ENCODE measurements around the gene F2RL3.
A peak's percentile ranks its signal among the peaks of the same experiment; 100 is the strongest.

Gene F2RL3

GRCh38 chr19:16875584-16876555 is 12.9 kb upstream of the F2RL3 start:
- H4K20me1 ChIP-seq (ENCODE audit: insufficient read depth, low read length), result no peaks in the 10 kb centered on the region
- 0 out of 2 replicates have a peak, but pooled peaks cover under 1% of the 10 kb centered on the region for H3K9me3 ChIP-seq (ENCODE audit: low read length)
- no peaks in the 10 kb centered on the region for H3K79me2 ChIP-seq (ENCODE audit: insufficient read depth, low read length)
- peaks cover 70% of the 10 kb centered on the region for H3K36me3 ChIP-seq (ENCODE audit: insufficient read depth, low read length)
- H2AFZ ChIP-seq (ENCODE audit: low read length), result no peak overlapping the region
- H3K4me1 ChIP-seq (ENCODE audit: insufficient read depth, low read length, severe bottlenecking), result no peaks in the 10 kb centered on the region
- H3K9me2 ChIP-seq (ENCODE audit: low read depth, low read length), result no peaks in the 10 kb centered on the region
- peak overlapping the region; percentile 41 for H3K27ac ChIP-seq (ENCODE audit: low read depth, low read length, poor library complexity, severe bottlenecking)
- no peak overlapping the region for H3K4me2 ChIP-seq (ENCODE audit: low read length)
- H3K4me3 ChIP-seq (ENCODE audit: low read depth, low read length, poor library complexity, severe bottlenecking), result no peak overlapping the region
- H3K9ac ChIP-seq (ENCODE audit: low read length), result no peak overlapping the region
- no peaks in the 10 kb centered on the region for H3F3A ChIP-seq (ENCODE audit: insufficient read depth, low read length)
- no peaks in the 10 kb centered on the region for H3K27me3 ChIP-seq (ENCODE audit: insufficient read depth, low read length)
- no peak for TF ChIP-seq EZH2 (IDR thresholded peaks at IDR 0.05; ENCODE audit: borderline replicate concordance, low read length)
- TF ChIP-seq CTCF (IDR thresholded peaks at IDR 0.05; ENCODE audit: low read length), result no peak

DNA sequence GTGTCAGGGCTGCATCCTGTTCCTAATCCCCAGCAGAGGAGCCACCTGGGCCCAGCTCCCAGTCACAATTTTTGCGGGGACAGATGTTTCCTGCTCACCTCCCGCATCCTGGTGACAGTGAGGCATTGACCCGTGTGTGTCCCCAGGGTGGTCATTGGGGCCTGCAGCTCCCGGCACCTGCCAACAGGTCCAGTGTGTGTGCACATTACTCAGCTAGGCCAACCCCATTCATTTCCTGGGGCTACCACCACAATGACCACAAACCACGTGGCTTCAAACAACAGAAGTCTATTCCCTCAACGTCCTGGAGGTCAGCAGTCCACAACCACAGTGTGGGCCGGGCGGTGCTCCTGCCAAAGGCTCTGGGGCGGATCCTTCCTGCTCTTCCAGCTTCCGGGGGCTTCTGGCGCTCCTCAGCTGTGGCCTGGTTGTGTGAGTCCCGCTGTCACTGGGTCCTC is 11.9 kb upstream of the F2RL3 start:
- Histone ChIP-seq H3K9me3 (ENCODE audit: low read length) (peaks cover 11% of the 10 kb centered on the region; the same call in 1 of the 2 replicates), H3K9ac (ENCODE audit: low read length) (no peak overlapping the region), H3K4me2 (ENCODE audit: low read length) (no peak overlapping the region), H3K36me3 (ENCODE audit: insufficient read depth, low read length) (peaks cover 61% of the 10 kb centered on the region), H4K20me1 (ENCODE audit: insufficient read depth, low read length) (no peaks in the 10 kb centered on the region), H3K9me2 (ENCODE audit: low read depth, low read length) (no peaks in the 10 kb centered on the region), H3K27me3 (ENCODE audit: insufficient read depth, low read length) (no peaks in the 10 kb centered on the region), H3F3A (ENCODE audit: insufficient read depth, low read length) (no peaks in the 10 kb centered on the region), H3K27ac (ENCODE audit: low read depth, low read length, poor library complexity, severe bottlenecking) (no peak overlapping the region), H3K79me2 (ENCODE audit: insufficient read depth, low read length) (no peaks in the 10 kb centered on the region), H2AFZ (ENCODE audit: low read length) (no peak overlapping the region), H3K4me1 (ENCODE audit: insufficient read depth, low read length, severe bottlenecking) (no peaks in the 10 kb centered on the region), H3K4me3 (ENCODE audit: low read depth, low read length, poor library complexity, severe bottlenecking) (no peak overlapping the region)
- TF ChIP-seq EZH2 (IDR thresholded peaks at IDR 0.05; ENCODE audit: borderline replicate concordance, low read length), result no peak
- no peak for TF ChIP-seq CTCF (IDR thresholded peaks at IDR 0.05; ENCODE audit: low read length)

GRCh38 chr19:16877581-16877980 is 11.2 kb upstream of the F2RL3 start:
- H3K9ac ChIP-seq (ENCODE audit: low read length), result no peak overlapping the region
- no peaks in the 10 kb centered on the region for H3K9me2 ChIP-seq (ENCODE audit: low read depth, low read length)
- peaks cover 57% of the 10 kb centered on the region for H3K36me3 ChIP-seq (ENCODE audit: insufficient read depth, low read length)
- H2AFZ ChIP-seq (ENCODE audit: low read length), result no peak overlapping the region
- no peaks in the 10 kb centered on the region for H3K79me2 ChIP-seq (ENCODE audit: insufficient read depth, low read length)
- H3K4me3 ChIP-seq (ENCODE audit: low read depth, low read length, poor library complexity, severe bottlenecking), result no peak overlapping the region
- peaks cover 13% of the 10 kb centered on the region; the same call in 1 of the 2 replicates for H3K9me3 ChIP-seq (ENCODE audit: low read length)
- no peak overlapping the region for H3K27ac ChIP-seq (ENCODE audit: low read depth, low read length, poor library complexity, severe bottlenecking)
- H3K4me2 ChIP-seq (ENCODE audit: low read length), result no peak overlapping the region
- H3F3A ChIP-seq (ENCODE audit: insufficient read depth, low read length), result no peaks in the 10 kb centered on the region
- no peaks in the 10 kb centered on the region for H4K20me1 ChIP-seq (ENCODE audit: insufficient read depth, low read length)
- TF ChIP-seq CTCF (IDR thresholded peaks at IDR 0.05; ENCODE audit: low read length) (no peak), EZH2 (IDR thresholded peaks at IDR 0.05; ENCODE audit: borderline replicate concordance, low read length) (no peak)
- no peaks in the 10 kb centered on the region for H3K4me1 ChIP-seq (ENCODE audit: insufficient read depth, low read length, severe bottlenecking)
- no peaks in the 10 kb centered on the region for H3K27me3 ChIP-seq (ENCODE audit: insufficient read depth, low read length)

Measured in OCI-LY1 (cell line).